K562 (cell line): ENCODE data around the gene HTR3E. TPM values are rescaled to one million over a fixed set of nuclear protein-coding genes. Genes with fewer than 3 reads are reported as not detected.

Experiments used
- AFF4 ChIP-seq: sonication (generic); formaldehyde crosslinking; IDR thresholded peaks from 2 replicates; pipeline ENCODE4 v1.8.0; 2023; ENCODE audit warnings: mild to moderate bottlenecking, missing genetic modification reagents
- ESRRA ChIP-seq: fragments of 450-650 bp; IDR thresholded peaks from 2 replicates; pipeline ENCODE4 v1.6.1; 2014; ENCODE audit warnings: low read depth, mild to moderate bottlenecking, moderate library complexity, borderline replicate concordance
- ETS2 ChIP-seq: IDR thresholded peaks from 2 replicates; pipeline ENCODE4 v1.6.1; 2016; ENCODE audit warnings: borderline replicate concordance, missing genetic modification characterization, mild to moderate bottlenecking, moderate library complexity, missing compliant biosample characterization; ENCODE audit not compliant: poor library complexity, severe bottlenecking
- HNRNPLL ChIP-seq: fragments of 200-400 bp; formaldehyde crosslinking; IDR thresholded peaks from 2 replicates; pipeline ENCODE4 v1.6.1; 2017; ENCODE audit warnings: low read length, low read depth, mild to moderate bottlenecking; ENCODE audit not compliant: poor library complexity, severe bottlenecking
- NFRKB ChIP-seq: fragments of 450-650 bp; IDR thresholded peaks from 2 replicates; pipeline ENCODE4 v1.6.1; 2016; ENCODE audit warnings: low read depth
- POLR2G ChIP-seq: fragments of 200-400 bp; formaldehyde crosslinking; IDR thresholded peaks from 2 replicates; pipeline ENCODE4 v1.6.1; 2017; ENCODE audit warnings: low read depth, mild to moderate bottlenecking, antibody characterized with exemption, low read length, moderate library complexity
- SMC3 ChIP-seq: conservative IDR thresholded peaks from 2 replicates; pipeline ENCODE4 v1.6.1; 2011; ENCODE audit warnings: low read depth, low read length, improper control_type of control experiment; ENCODE audit not compliant: insufficient read depth
- SRSF7 ChIP-seq: fragments of 200-400 bp; formaldehyde crosslinking; optimal IDR thresholded peaks from 2 replicates; pipeline ENCODE3; 2017; ENCODE audit warnings: mild to moderate bottlenecking, low read depth, low read length
- ZFP30 ChIP-seq: fragments of 250-450 bp; sonication (Bioruptor Pico); IDR thresholded peaks from 2 replicates; pipeline ENCODE4 v1.8.0; 2022; ENCODE audit warnings: moderate library complexity, mild to moderate bottlenecking, inconsistent platforms, borderline replicate concordance
- ZNF134 ChIP-seq: fragments of 250-450 bp; sonication (Bioruptor Pico); conservative IDR thresholded peaks from 2 replicates; pipeline ENCODE4 v1.4.0; 2020
- ZNF274 ChIP-seq: IDR thresholded peaks from 2 replicates; pipeline ENCODE4 v1.6.1; 2011; ENCODE audit warnings: low read depth, mild to moderate bottlenecking, low read length, moderate library complexity, borderline replicate concordance
- ZNF512 ChIP-seq: IDR thresholded peaks from 2 replicates; pipeline ENCODE4 v1.6.1; 2016; ENCODE audit warnings: missing genetic modification characterization, missing compliant biosample characterization
- polyA plus RNA-seq, 8 experiments: library from polyadenylated mRNA; depleted of rRNA in 4 of 8; stranded (reverse) in 5 of 8; unstranded in 3 of 8; fragments of >200 nt; fragmentation: Nextera tagmentation in 2 of 8; fragmentation: Illumina TruSeq in 1 of 8; extraction: Ambion mirVana in 2 of 8; extraction: Trizol in 1 of 8; gene quantifications; 2 replicates each; pipeline versions ENCODE4 v1.2.1 to v1.2.3, GENCODE V29; 2011 to 2014; ENCODE audit warnings: inconsistent platforms in 1 of 8, missing spikeins in 1 of 8
- total RNA-seq, 7 experiments: library from RNA; depleted of rRNA in 6 of 7; stranded (reverse); fragments of >200 nt in 6 of 7; fragmentation: Illumina TruSeq in 2 of 7; extraction: Trizol in 2 of 7; gene quantifications; 2 replicates each; pipeline versions ENCODE4 v1.2.1 to v1.2.3, GENCODE V29; 2011 to 2021; ENCODE audit warnings: low replicate concordance in 1 of 7
- TF ChIP-seq, protein P1 (sequence below): fragments of 250-450 bp; sonication (Bioruptor Pico); IDR thresholded peaks from 2 replicates; pipeline ENCODE4 v1.4.0; 2020; ENCODE audit warnings: borderline replicate concordance
- TF ChIP-seq, protein P2 (sequence below): fragments of 150-350 bp; IDR thresholded peaks from 2 replicates; pipeline ENCODE4 v1.6.1; 2014; ENCODE audit warnings: low read depth, mild to moderate bottlenecking, low read length, borderline replicate concordance

Gene HTR3E
- total and polyA plus RNA-seq, 9 of the 15 experiments (the other 6 are each of a cell fraction or from before 2014, with no cell fraction given), result not detected

- TF ChIP-seq ZNF134 (CRISPR knock-in tag), result no peak
- TF ChIP-seq ETS2 (tag), result no peak
- no peak for TF ChIP-seq SRSF7
- TF ChIP-seq ESRRA, result peak; percentile 89
- TF ChIP-seq, protein P1, sequence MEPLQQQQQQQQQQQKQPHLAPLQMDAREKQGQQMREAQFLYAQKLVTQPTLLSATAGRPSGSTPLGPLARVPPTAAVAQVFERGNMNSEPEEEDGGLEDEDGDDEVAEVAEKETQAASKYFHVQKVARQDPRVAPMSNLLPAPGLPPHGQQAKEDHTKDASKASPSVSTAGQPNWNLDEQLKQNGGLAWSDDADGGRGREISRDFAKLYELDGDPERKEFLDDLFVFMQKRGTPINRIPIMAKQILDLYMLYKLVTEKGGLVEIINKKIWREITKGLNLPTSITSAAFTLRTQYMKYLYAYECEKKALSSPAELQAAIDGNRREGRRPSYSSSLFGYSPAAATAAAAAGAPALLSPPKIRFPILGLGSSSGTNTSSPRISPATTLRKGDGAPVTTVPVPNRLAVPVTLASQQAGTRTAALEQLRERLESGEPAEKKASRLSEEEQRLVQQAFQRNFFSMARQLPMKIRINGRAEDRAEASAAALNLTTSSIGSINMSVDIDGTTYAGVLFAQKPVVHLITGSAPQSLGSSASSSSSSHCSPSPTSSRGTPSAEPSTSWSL, result no peak
- TF ChIP-seq ZNF274, result no peak
- no peak for TF ChIP-seq ZFP30 (CRISPR knock-in tag)
- TF ChIP-seq POLR2G, result peak; percentile 98
- TF ChIP-seq ZNF512 (tag), result no peak
- TF ChIP-seq, protein P2, sequence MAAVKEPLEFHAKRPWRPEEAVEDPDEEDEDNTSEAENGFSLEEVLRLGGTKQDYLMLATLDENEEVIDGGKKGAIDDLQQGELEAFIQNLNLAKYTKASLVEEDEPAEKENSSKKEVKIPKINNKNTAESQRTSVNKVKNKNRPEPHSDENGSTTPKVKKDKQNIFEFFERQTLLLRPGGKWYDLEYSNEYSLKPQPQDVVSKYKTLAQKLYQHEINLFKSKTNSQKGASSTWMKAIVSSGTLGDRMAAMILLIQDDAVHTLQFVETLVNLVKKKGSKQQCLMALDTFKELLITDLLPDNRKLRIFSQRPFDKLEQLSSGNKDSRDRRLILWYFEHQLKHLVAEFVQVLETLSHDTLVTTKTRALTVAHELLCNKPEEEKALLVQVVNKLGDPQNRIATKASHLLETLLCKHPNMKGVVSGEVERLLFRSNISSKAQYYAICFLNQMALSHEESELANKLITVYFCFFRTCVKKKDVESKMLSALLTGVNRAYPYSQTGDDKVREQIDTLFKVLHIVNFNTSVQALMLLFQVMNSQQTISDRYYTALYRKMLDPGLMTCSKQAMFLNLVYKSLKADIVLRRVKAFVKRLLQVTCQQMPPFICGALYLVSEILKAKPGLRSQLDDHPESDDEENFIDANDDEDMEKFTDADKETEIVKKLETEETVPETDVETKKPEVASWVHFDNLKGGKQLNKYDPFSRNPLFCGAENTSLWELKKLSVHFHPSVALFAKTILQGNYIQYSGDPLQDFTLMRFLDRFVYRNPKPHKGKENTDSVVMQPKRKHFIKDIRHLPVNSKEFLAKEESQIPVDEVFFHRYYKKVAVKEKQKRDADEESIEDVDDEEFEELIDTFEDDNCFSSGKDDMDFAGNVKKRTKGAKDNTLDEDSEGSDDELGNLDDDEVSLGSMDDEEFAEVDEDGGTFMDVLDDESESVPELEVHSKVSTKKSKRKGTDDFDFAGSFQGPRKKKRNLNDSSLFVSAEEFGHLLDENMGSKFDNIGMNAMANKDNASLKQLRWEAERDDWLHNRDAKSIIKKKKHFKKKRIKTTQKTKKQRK, result no peak
- TF ChIP-seq SMC3, result 0 out of 2 replicates have a peak, but pooled peaks have one; percentile 10
- TF ChIP-seq NFRKB, result peak; percentile 99
- peak; percentile 90 for TF ChIP-seq AFF4 (CRISPR knock-in tag)
- peak; percentile 51 for TF ChIP-seq HNRNPLL
Measured at GRCh38 chr3:184135149-184135910, 38.5 kb downstream of the HTR3E start, which contains the start of gene EIF2B5 (continued).
